HG02798 (cell line): ENCODE measurements around the gene ZNF385A.

ENCODE experiments used
- ATAC-seq: cut with Tn5 transposase; IDR thresholded peaks from one replicate; pipeline ENCODE4 v1.9.1; 2021; ENCODE audit warnings: mild to moderate bottlenecking; ENCODE audit not compliant: unreplicated experiment, poor library complexity

The ZNF385A gene

GRCh38 chr12:54377007-54377406 lies 7.5 kb downstream of the ZNF385A start:
- ATAC-seq, result no peak

- ATAC-seq, result no peak
Observed at GRCh38 chr12:54376596-54376995, 7.9 kb downstream of the ZNF385A start.

GRCh38 chr12:54375259-54375579 lies 9.3 kb downstream of the ZNF385A start:
- ATAC-seq, result no peak

- no peak for ATAC-seq
Observed at GRCh38 chr12:54374562-54375258, 9.8 kb downstream of the ZNF385A start.

- ATAC-seq, result no peak
Observed at GRCh38 chr12:54373649-54374561, 10.6 kb downstream of the ZNF385A start.

GRCh38 chr12:54372113-54372806 lies 12.3 kb downstream of the ZNF385A start:
- no peak for ATAC-seq

- ATAC-seq, result no peak
Observed at GRCh38 chr12:54371328-54372112, 13.0 kb downstream of the ZNF385A start.

GRCh38 chr12:54370171-54370730 lies 14.3 kb downstream of the ZNF385A start:
- no peak for ATAC-seq

- no peak for ATAC-seq
Observed at GRCh38 chr12:54369597-54370131, 14.9 kb downstream of the ZNF385A start.

- ATAC-seq, result peak; percentile 87
Observed at GRCh38 chr12:54368709-54369596, 15.6 kb downstream of the ZNF385A start.

GRCh38 chr12:54368025-54368708 lies 16.4 kb downstream of the ZNF385A start:
- peak; percentile 6 for ATAC-seq

GRCh38 chr12:54364413-54364812 lies 20.1 kb downstream of the ZNF385A start, which contains the start of gene GPR84:
TSS of gene GPR84 (minus strand) at chr12:54364486. CDS start at chr12:54363851, 635 bp downstream.
- ATAC-seq, result no peak

GRCh38 chr12:54363618-54364017 lies 20.9 kb downstream of the ZNF385A start:
- ATAC-seq, result no peak

GRCh38 chr12:54363047-54363446 lies 21.5 kb downstream of the ZNF385A start:
- ATAC-seq, result no peak

GRCh38 chr12:54360717-54361456 lies 23.6 kb downstream of the ZNF385A start:
- no peak for ATAC-seq

- no peak for ATAC-seq
Observed at GRCh38 chr12:54359762-54360351, 24.7 kb downstream of the ZNF385A start.
